Esophagus squamous epithelium (tissue), 5 donors: ENCODE measurements around the gene RFPL4AL1. TPM values are rescaled to one million over a fixed set of nuclear protein-coding genes. Genes with fewer than 3 reads are reported as not detected.

Source experiments
- DNase-seq: peaks from one replicate; lab custom pipeline; 2025; lab: John Stamatoyannopoulos, UW
- H3K27ac ChIP-seq, 4 donors: fragments of 200-600 bp; sonication (generic); one replicate each; pipeline ENCODE4 v1.5.1; 2016 to 2019; ENCODE audit warnings: mild to moderate bottlenecking in 1 of 4
- H3K27me3 ChIP-seq, 4 donors: fragments of 200-600 bp; sonication (generic); 1 replicate in 3 of 4; 2 replicates in 1 of 4; pipeline versions ENCODE4 v1.5.1 to v1.6.0; 2017 to 2021; ENCODE audit warnings: antibody characterized with exemption in 1 of 4
- H3K36me3 ChIP-seq, 3 donors: fragments of 200-600 bp; sonication (generic); one replicate each; pipeline ENCODE4 v1.5.1; 2016 to 2019
- H3K4me1 ChIP-seq, 3 donors: fragments of 200-600 bp; sonication (generic); one replicate each; pipeline ENCODE4 v1.5.1; 2017 to 2019
- H3K4me3 ChIP-seq, 4 donors: fragments of 200-600 bp; sonication (generic); 1 replicate in 3 of 4; 2 replicates in 1 of 4; pipeline ENCODE4 v1.5.1; 2016 to 2019; ENCODE audit warnings: mild to moderate bottlenecking in 2 of 4, moderate library complexity in 1 of 4
- H3K9me3 ChIP-seq, 3 donors: fragments of 200-600 bp; sonication (generic); one replicate each; pipeline ENCODE4 v1.5.1; 2016 to 2019
- POLR2A ChIP-seq, 4 donors: fragments of 450-650 bp; IDR thresholded peaks; one replicate each; pipeline ENCODE4 v1.6.1; 2017; ENCODE audit warnings: antibody characterized with exemption in 4 of 4, mild to moderate bottlenecking in 4 of 4, moderate library complexity in 3 of 4
- WGBS, 2 donors: methylation state at CpG; one replicate each; pipeline ENCODE4 v1.1.5; 2018; 5-methylcytosine and 5-hydroxymethylcytosine counted together
- intact Hi-C: fragments of 100-400 bp; cut with DNase I; formaldehyde crosslinking; loops from one replicate; pipeline ENCODE4 v1.15.0; 2022
- total RNA-seq, 4 donors: library from RNA; depleted of rRNA; stranded (reverse); fragments of >200 nt; gene quantifications; one replicate each; pipeline ENCODE4 v1.1.0, GENCODE V29; 2016
- TF ChIP-seq, protein P1 (sequence below), 6 experiments: fragments of 450-650 bp in 4 of 6; fragments of 200-600 bp in 2 of 6; sonication (generic) in 2 of 6; IDR thresholded peaks; one replicate each; pipeline ENCODE4 v1.5.1; 2016 to 2019; ENCODE audit warnings: antibody characterized with exemption in 6 of 6, mild to moderate bottlenecking in 4 of 6, moderate library complexity in 4 of 6
- donor health status: DM: yes; HTN: yes; CAD: no.

Gene RFPL4AL1
- total RNA-seq, 4 donors from 2014 or later: not detected

DNA sequence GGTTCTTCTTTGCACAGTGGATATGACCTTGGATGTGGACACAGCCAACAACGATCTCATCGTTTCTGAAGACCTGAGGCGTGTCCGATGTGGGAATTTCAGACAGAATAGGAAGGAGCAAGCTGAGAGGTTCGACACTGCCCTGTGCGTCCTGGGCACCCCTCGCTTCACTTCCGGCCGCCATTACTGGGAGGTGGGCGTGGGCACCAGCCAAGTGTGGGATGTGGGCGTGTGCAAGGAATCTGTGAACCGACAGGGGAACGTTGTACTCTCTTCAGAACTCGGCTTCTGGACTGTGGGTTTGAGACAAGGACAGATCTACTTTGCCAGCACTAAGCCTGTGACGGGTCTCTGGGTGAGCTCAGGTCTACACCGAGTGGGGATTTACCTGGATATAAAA lies 9.4 kb downstream of the RFPL4AL1 start:
- Histone ChIP-seq H3K36me3 (no peaks in the 10 kb centered on the region), H3K27ac (no peak overlapping the region), H3K4me1 (no peaks in the 10 kb centered on the region), H3K9me3 (no peaks in the 10 kb centered on the region), H3K27me3 (peaks cover 0 to 26% (median 0%) of the 10 kb centered on the region in 4 donors), H3K4me3 (no peak overlapping the region)
- intact Hi-C loops: no loop called here
- no peak for DNase-seq
- 76 to 79% methylated on average over 11 to 14 of the region's 16 CpGs for WGBS, 2 donors
- TF ChIP-seq, protein P1, sequence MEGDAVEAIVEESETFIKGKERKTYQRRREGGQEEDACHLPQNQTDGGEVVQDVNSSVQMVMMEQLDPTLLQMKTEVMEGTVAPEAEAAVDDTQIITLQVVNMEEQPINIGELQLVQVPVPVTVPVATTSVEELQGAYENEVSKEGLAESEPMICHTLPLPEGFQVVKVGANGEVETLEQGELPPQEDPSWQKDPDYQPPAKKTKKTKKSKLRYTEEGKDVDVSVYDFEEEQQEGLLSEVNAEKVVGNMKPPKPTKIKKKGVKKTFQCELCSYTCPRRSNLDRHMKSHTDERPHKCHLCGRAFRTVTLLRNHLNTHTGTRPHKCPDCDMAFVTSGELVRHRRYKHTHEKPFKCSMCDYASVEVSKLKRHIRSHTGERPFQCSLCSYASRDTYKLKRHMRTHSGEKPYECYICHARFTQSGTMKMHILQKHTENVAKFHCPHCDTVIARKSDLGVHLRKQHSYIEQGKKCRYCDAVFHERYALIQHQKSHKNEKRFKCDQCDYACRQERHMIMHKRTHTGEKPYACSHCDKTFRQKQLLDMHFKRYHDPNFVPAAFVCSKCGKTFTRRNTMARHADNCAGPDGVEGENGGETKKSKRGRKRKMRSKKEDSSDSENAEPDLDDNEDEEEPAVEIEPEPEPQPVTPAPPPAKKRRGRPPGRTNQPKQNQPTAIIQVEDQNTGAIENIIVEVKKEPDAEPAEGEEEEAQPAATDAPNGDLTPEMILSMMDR (IDR thresholded peaks at IDR 0.05): no peak
- TF ChIP-seq POLR2A (IDR thresholded peaks at IDR 0.05): no peak

DNA sequence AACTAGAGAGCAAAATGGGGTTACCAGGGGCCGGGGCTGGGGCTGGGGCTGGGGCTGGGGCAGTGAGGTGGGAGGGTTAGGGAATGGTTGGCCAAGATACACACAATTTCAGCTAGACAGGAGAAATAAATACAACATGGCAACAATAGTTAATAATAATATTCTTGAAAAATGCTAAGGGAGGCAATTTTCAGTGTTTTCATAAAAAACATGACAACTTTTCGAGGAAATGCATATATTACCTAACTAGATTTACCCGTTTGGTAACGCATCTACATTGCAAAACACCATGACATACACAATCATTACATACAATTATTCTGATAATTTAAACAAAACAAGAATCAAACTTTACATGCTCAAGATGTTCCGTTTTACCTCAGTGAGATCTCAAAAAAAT lies 12.2 kb downstream of the RFPL4AL1 start:
- Histone ChIP-seq H3K4me3 (no peak overlapping the region), H3K4me1 (no peaks in the 10 kb centered on the region), H3K36me3 (no peaks in the 10 kb centered on the region), H3K27me3 (peaks cover 0 to 17% (median 0%) of the 10 kb centered on the region in 4 donors), H3K27ac (no peak overlapping the region), H3K9me3 (no peaks in the 10 kb centered on the region)
- WGBS, 2 donors: 70 to 71% methylated on average over 5 of the region's 5 CpGs
- DNase-seq: no peak
- TF ChIP-seq, protein P1 (IDR thresholded peaks at IDR 0.05): no peak
- TF ChIP-seq POLR2A (IDR thresholded peaks at IDR 0.05): no peak
- intact Hi-C loops: no loop called here

DNA sequence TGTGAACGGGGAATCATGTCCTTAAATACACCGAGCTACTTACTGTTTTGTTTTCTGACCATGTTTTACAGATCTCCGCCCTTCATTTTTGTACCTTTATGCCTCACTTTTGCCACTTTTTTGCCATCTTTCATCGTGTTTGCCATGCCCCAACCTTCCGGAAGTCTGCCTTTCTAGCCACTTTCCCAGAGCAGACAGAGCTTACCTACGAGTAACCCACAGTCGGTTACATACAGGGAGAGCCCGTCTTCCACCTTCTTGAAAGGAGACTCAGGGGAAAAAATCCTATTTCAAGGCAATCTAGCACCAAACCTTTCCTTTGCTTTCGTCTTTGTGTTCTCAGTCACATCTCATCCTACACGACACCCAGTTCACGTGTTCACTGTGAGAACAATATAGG lies 26.1 kb downstream of the RFPL4AL1 start:
- no peak overlapping the region for H3K27ac ChIP-seq
- TF ChIP-seq, protein P1 (IDR thresholded peaks at IDR 0.05): no peak
- TF ChIP-seq POLR2A (IDR thresholded peaks at IDR 0.05): no peak
- H3K9me3 ChIP-seq: no peaks in the 10 kb centered on the region
- no peaks in the 10 kb centered on the region for H3K27me3 ChIP-seq
- H3K4me3 ChIP-seq: no peak overlapping the region
- intact Hi-C loops: no loop called here
- H3K36me3 ChIP-seq: no peaks in the 10 kb centered on the region
- DNase-seq: no peak
- H3K4me1 ChIP-seq: no peaks in the 10 kb centered on the region
- 83 to 87% methylated on average over 11 of the region's 11 CpGs for WGBS, 2 donors

DNA sequence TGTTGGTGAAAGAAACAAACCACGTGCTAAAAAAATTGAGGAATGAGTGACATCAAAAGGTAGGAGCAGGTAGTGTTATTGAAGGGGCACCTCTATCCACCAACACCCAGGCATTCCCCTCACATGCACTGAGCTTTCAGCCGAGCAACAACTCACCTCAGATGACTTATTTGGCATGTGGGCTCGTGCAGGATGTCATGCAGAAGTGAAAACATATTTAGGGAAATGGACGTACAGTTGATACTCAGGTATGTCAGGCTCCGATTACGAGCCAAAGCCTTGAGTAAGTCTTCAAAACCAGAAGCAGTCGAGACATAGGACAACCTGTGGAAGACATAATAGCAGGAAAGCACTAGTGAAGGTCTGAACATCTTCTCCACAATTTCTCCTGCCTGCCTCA lies 32.5 kb downstream of the RFPL4AL1 start:
- H3K4me3 ChIP-seq: no peak overlapping the region

DNA sequence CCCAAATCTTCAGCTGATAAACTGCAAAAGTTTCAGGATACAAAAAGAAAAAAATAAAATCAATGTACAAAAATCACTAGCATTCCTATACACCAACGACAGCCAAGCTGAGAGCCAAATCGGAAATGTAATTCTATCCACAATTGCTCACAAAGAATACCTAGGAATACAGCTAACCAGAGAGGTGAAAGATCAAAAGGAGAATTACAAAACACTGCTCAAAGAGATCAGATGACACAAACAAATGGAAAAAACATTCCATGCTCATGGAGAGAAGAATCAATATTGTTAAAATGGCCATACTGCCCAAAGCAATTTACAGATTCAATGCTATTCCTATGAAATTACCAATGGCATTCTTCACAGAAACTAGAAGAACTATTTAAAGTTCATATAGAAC lies 33.4 kb downstream of the RFPL4AL1 start:
- Histone ChIP-seq H3K9me3 (no peaks in the 10 kb centered on the region), H3K27me3 (no peaks in the 10 kb centered on the region), H3K27ac (no peak overlapping the region), H3K4me3 (no peak overlapping the region), H3K36me3 (no peaks in the 10 kb centered on the region), H3K4me1 (no peaks in the 10 kb centered on the region)
- TF ChIP-seq POLR2A (IDR thresholded peaks at IDR 0.05): no peak
- TF ChIP-seq, protein P1 (IDR thresholded peaks at IDR 0.05): no peak
- 66 to 84% methylated on average over 2 of the region's 2 CpGs for WGBS, 2 donors
- intact Hi-C loops: no loop called here
- no peak for DNase-seq

More for the DNA sequence above, 32.5 kb downstream of the RFPL4AL1 start:
- no peak for DNase-seq
- TF ChIP-seq, protein P1 (IDR thresholded peaks at IDR 0.05): no peak
- no peak for TF ChIP-seq POLR2A (IDR thresholded peaks at IDR 0.05)
- no peaks in the 10 kb centered on the region for H3K9me3 ChIP-seq
- H3K27me3 ChIP-seq: no peaks in the 10 kb centered on the region
- no peaks in the 10 kb centered on the region for H3K4me1 ChIP-seq
- no peak overlapping the region for H3K27ac ChIP-seq
- intact Hi-C loops: no loop called here
- WGBS, 2 donors: 56 to 57% methylated on average over 7 of the region's 7 CpGs
- no peaks in the 10 kb centered on the region for H3K36me3 ChIP-seq
